ENCODE measurements around the gene KRTAP10-9.

- no peak for TF ChIP-seq KLF9 (tag by site-specific recombination; IDR thresholded peaks at IDR 0.05; ENCODE audit: low read depth)
- no peak for TF ChIP-seq FEZF1 (tag by site-specific recombination; IDR thresholded peaks at IDR 0.05)
- TF ChIP-seq CTCF (tag by site-specific recombination; IDR thresholded peaks at IDR 0.05): no peak
- TF ChIP-seq ZBTB49 (tag by site-specific recombination; IDR thresholded peaks at IDR 0.05; ENCODE audit: low read depth): no peak
- TF ChIP-seq ZNF629 (tag by site-specific recombination; IDR thresholded peaks at IDR 0.05): no peak
- TF ChIP-seq ZNF777 (tag by site-specific recombination; IDR thresholded peaks at IDR 0.05; ENCODE audit: borderline replicate concordance): no peak
- no peak for TF ChIP-seq ZFP41 (tag by site-specific recombination; IDR thresholded peaks at IDR 0.05; ENCODE audit: borderline replicate concordance)
- TF ChIP-seq ZNF302 (tag by site-specific recombination; IDR thresholded peaks at IDR 0.05; ENCODE audit: low read depth): no peak
- TF ChIP-seq ZNF239 (tag by site-specific recombination; IDR thresholded peaks at IDR 0.05): no peak
- TF ChIP-seq ZBTB26 (tag by site-specific recombination; optimal IDR thresholded peaks at IDR 0.05): no peak
- TF ChIP-seq ZNF660 (tag by site-specific recombination; IDR thresholded peaks at IDR 0.05): no peak
These were observed 34.2 kb upstream of the KRTAP10-9 start, which contains the start of gene KRTAP10-6 for GRCh38 chr21:44592446-44593311.

Measured in HEK293 (cell line).